ENCODE results near the gene ANKRD63. TPM values are rescaled to one million over a fixed set of nuclear protein-coding genes. Genes with fewer than 3 reads are reported as not detected.

ANKRD63 gene
- total RNA-seq, 1 donor, result not detected

DNA sequence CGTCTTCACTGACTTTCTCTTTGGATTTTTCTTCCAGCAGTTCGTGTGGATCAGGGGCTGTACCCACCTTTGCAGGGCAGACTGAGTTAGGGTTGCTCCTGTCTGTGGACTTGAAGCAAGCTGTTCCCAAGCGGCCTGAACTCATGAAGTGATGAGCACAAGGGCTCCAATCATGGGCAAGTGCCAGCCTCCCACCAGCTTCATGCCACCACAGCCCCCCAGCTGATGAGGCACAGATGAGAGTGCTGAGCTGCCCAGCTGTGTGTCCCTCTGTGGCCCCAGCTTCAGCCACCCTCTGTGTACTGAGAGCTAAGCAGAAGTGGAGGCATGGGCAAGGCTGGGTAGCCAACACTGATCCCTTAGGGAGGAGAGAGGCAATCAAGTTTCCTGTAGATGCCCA is 28.1 kb upstream of the ANKRD63 start:
- H3K4me2 ChIP-seq (ENCODE audit: insufficient read depth, low read length), result no peak overlapping the region
- H3K36me3 ChIP-seq (ENCODE audit: insufficient read depth, low read length), result no peaks in the 10 kb centered on the region
- H3K27me3 ChIP-seq (ENCODE audit: insufficient read depth, low read length), result peaks cover 23% of the 10 kb centered on the region
- TF ChIP-seq, protein P1, sequence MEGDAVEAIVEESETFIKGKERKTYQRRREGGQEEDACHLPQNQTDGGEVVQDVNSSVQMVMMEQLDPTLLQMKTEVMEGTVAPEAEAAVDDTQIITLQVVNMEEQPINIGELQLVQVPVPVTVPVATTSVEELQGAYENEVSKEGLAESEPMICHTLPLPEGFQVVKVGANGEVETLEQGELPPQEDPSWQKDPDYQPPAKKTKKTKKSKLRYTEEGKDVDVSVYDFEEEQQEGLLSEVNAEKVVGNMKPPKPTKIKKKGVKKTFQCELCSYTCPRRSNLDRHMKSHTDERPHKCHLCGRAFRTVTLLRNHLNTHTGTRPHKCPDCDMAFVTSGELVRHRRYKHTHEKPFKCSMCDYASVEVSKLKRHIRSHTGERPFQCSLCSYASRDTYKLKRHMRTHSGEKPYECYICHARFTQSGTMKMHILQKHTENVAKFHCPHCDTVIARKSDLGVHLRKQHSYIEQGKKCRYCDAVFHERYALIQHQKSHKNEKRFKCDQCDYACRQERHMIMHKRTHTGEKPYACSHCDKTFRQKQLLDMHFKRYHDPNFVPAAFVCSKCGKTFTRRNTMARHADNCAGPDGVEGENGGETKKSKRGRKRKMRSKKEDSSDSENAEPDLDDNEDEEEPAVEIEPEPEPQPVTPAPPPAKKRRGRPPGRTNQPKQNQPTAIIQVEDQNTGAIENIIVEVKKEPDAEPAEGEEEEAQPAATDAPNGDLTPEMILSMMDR (IDR thresholded peaks at IDR 0.05; ENCODE audit: extremely low read depth, low read depth, low read length), result no peak
- H3K4me1 ChIP-seq (ENCODE audit: insufficient read depth, low read length), result peaks cover 17% of the 10 kb centered on the region
- no peak overlapping the region for H3K4me3 ChIP-seq (ENCODE audit: insufficient read depth, low read length)
- H4K20me1 ChIP-seq (ENCODE audit: insufficient read depth, low read length), result no peaks in the 10 kb centered on the region
- no peak overlapping the region for H2AFZ ChIP-seq (ENCODE audit: low read length)
- no peaks in the 10 kb centered on the region for H3K9me3 ChIP-seq (ENCODE audit: low read depth, low read length)
- no peak overlapping the region for H3K27ac ChIP-seq (ENCODE audit: low read depth, low read length)
- H3K79me2 ChIP-seq (ENCODE audit: insufficient read depth, low read length), result no peaks in the 10 kb centered on the region
- no peak for DNase-seq (ENCODE audit: insufficient read length, low spot score, missing footprints)

DNA sequence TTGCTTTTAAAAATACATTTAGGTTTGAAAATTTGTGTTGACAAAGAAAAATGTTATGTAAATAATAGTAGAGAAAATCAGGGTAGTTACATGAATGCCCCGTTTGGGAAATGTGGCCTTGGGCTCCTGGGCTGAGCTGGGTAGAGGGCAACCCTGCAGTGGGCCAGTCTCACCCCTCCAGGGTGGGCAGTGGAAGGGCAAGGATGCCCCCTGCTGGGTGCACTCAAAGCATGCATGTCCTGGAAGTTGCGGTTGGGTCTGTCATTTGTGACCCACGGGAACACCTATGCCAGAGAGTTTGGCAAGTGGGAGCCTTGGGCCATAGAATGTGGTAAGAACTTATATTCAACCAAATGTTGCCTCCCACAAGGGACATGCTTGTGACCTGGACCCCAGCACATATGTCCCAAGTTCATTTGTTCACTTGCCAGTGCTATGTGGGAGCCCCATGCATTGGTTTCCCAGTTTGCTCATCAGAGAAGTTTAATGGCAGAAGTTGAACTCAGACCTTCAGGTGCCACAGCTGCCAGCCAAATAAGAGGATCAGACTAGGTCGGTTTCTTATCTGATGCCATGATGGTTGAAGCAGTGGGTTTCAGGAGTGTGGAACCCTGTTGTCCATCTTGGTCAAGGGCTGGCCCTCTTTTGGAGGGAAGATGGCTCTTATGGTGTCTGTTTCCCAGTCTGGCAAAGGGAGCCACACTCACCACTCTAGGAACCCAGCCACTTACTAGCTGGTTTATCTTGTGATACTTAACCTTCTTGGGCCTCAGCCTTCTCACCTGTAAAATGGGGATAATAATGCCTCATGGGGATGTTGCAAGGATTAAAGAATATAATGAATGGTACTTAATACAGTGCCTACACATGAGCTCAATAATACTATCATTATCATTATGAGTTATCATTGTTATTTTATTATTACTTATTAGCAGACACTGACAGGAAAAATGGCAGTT is 27.4 kb upstream of the ANKRD63 start:
- H4K20me1 ChIP-seq (ENCODE audit: insufficient read depth, low read length), result no peaks in the 10 kb centered on the region
- H3K27ac ChIP-seq (ENCODE audit: low read depth, low read length), result no peak overlapping the region
- H3K27me3 ChIP-seq (ENCODE audit: insufficient read depth, low read length), result peaks cover 29% of the 10 kb centered on the region
- DNase-seq (ENCODE audit: insufficient read length, low spot score, missing footprints), result peak; percentile 67
- H3K9me3 ChIP-seq (ENCODE audit: low read depth, low read length), result no peaks in the 10 kb centered on the region
- TF ChIP-seq, protein P1 (IDR thresholded peaks at IDR 0.05; ENCODE audit: extremely low read depth, low read depth, low read length), result peak; percentile 62
- peaks cover 17% of the 10 kb centered on the region for H3K4me1 ChIP-seq (ENCODE audit: insufficient read depth, low read length)
- H3K79me2 ChIP-seq (ENCODE audit: insufficient read depth, low read length), result no peaks in the 10 kb centered on the region
- no peak overlapping the region for H2AFZ ChIP-seq (ENCODE audit: low read length)
- H3K4me3 ChIP-seq (ENCODE audit: insufficient read depth, low read length), result no peak overlapping the region
- H3K4me2 ChIP-seq (ENCODE audit: insufficient read depth, low read length), result no peak overlapping the region
- H3K36me3 ChIP-seq (ENCODE audit: insufficient read depth, low read length), result no peaks in the 10 kb centered on the region

DNA sequence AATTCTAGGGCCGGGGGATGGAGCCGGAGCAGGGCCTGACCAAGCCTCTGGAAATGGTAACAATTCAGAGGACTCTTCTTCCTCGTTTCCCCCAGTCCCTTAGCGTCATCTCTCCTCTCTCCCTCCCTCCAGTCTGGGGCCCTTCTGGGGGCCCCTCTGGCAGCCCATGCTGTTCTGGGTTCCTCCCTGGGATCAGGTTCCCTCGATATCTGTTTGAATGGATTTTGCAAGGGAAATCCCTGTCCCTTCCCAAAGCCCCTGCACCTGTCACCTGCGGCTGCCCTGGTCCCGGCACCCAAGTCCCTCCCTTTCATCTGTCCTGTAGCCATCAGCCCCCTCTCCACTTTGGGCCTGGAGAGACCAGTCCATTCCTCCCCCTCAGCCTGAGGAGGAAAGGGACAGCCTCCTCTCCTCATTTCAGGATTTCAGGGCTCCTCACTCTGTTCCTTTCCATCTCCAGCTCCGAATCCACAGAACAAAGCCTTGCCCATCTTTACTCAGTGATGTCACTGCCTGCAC is 26.5 kb upstream of the ANKRD63 start:
- Histone ChIP-seq H3K36me3 (ENCODE audit: insufficient read depth, low read length) (no peaks in the 10 kb centered on the region), H3K4me1 (ENCODE audit: insufficient read depth, low read length) (peaks cover 12% of the 10 kb centered on the region), H3K9me3 (ENCODE audit: low read depth, low read length) (no peaks in the 10 kb centered on the region), H3K27me3 (ENCODE audit: insufficient read depth, low read length) (peaks cover 36% of the 10 kb centered on the region), H3K79me2 (ENCODE audit: insufficient read depth, low read length) (no peaks in the 10 kb centered on the region), H4K20me1 (ENCODE audit: insufficient read depth, low read length) (no peaks in the 10 kb centered on the region), H3K4me2 (ENCODE audit: insufficient read depth, low read length) (no peak overlapping the region), H3K27ac (ENCODE audit: low read depth, low read length) (no peak overlapping the region), H3K4me3 (ENCODE audit: insufficient read depth, low read length) (no peak overlapping the region), H2AFZ (ENCODE audit: low read length) (no peak overlapping the region)
- TF ChIP-seq, protein P1 (IDR thresholded peaks at IDR 0.05; ENCODE audit: extremely low read depth, low read depth, low read length), result no peak
- no peak for DNase-seq (ENCODE audit: insufficient read length, low spot score, missing footprints)

Measured in osteoblast (primary cell).